Tibial artery (tissue), 4 donors: ENCODE measurements around the gene ZKSCAN8.

Source experiments
- DNase-seq, 2 donors: peaks; one replicate each; pipeline ENCODE4 v3.0.0-alpha.2; 2019
- H3K27ac ChIP-seq, 2 donors: fragments of 200-600 bp; sonication (generic) in 1 of 2; 1 replicate in 1 of 2; 2 replicates in 1 of 2; pipeline ENCODE4 v1.5.1; 2018 to 2019; ENCODE audit warnings: mild to moderate bottlenecking in 1 of 2
- H3K27me3 ChIP-seq, 2 donors: fragments of 200-600 bp; sonication (generic) in 1 of 2; one replicate each; pipeline versions ENCODE4 v1.5.1 to v1.6.0; 2016 to 2019
- H3K36me3 ChIP-seq, 3 donors: fragments of 200-600 bp; sonication (generic) in 2 of 3; one replicate each; pipeline ENCODE4 v1.5.1; 2016 to 2019; ENCODE audit warnings: mild to moderate bottlenecking in 2 of 3
- H3K4me1 ChIP-seq, 4 donors: fragments of 200-600 bp; sonication (generic) in 2 of 4; 1 replicate in 3 of 4; 2 replicates in 1 of 4; pipeline ENCODE4 v1.5.1; 2016 to 2019
- H3K4me3 ChIP-seq, 2 donors: fragments of 200-600 bp; sonication (generic) in 1 of 2; 1 replicate in 1 of 2; 2 replicates in 1 of 2; pipeline ENCODE4 v1.5.1; 2018 to 2019; ENCODE audit warnings: mild to moderate bottlenecking in 2 of 2
- H3K9me3 ChIP-seq, 3 donors: fragments of 200-600 bp; sonication (generic) in 1 of 3; one replicate each; pipeline ENCODE4 v1.5.1; 2016 to 2019
- CTCF ChIP-seq, 2 experiments: fragments of 200-600 bp in 1 of 2; fragments of 450-650 bp in 1 of 2; IDR thresholded peaks; one replicate each; pipeline ENCODE4 v1.5.1; 2017 to 2019; ENCODE audit warnings: antibody characterized with exemption in 2 of 2, mild to moderate bottlenecking in 1 of 2, moderate library complexity in 1 of 2
- intact Hi-C: fragments of 100-400 bp; cut with DNase I; formaldehyde crosslinking; loops from one replicate; pipeline ENCODE4 v1.15.0; 2023; ENCODE audit warnings: low total_unique reads

ZKSCAN8 gene

GRCh38 chr6:28188111-28188979 lies 46.7 kb downstream of the ZKSCAN8 start:
- no peak for DNase-seq
- Histone ChIP-seq H3K4me1 (no peaks in the 10 kb centered on the region), H3K9me3 (peaks cover 5 to 51% (median 48%) of the 10 kb centered on the region in 3 donors), H3K4me3 (no peak overlapping the region), H3K36me3 (no peaks in the 10 kb centered on the region), H3K27me3 (no peaks in the 10 kb centered on the region), H3K27ac (no peak overlapping the region)
- intact Hi-C loops: no loop called here
- TF ChIP-seq CTCF (IDR thresholded peaks at IDR 0.05): no peak

DNA sequence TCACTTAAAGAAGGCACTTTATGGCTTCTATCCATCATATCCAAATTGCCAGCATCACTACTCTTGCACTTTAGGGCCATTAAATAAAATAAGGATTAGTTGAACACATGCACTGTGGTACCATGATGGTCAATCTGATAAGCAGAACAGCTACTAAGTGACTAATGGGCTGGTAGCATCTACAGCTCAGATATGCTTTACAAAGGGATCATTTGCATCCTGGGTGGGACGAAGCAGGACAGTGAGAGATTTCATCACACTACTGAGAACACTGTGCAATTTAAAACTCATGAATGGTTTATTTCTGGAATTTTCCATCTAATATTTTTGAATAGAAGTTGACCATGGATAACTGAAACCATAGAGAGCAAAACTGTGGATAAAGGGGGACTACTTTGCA lies 58.3 kb downstream of the ZKSCAN8 start:
- no peak for DNase-seq
- Histone ChIP-seq H3K27ac (no peak overlapping the region), H3K9me3 (peaks cover 0 to 15% (median 11%) of the 10 kb centered on the region in 3 donors), H3K4me1 (no peaks in the 10 kb centered on the region), H3K27me3 (peaks cover 0 to 5% of the 10 kb centered on the region in 2 donors), H3K4me3 (no peak overlapping the region), H3K36me3 (no peaks in the 10 kb centered on the region)
- intact Hi-C loops: no loop called here
- no peak for TF ChIP-seq CTCF (IDR thresholded peaks at IDR 0.05)

DNA sequence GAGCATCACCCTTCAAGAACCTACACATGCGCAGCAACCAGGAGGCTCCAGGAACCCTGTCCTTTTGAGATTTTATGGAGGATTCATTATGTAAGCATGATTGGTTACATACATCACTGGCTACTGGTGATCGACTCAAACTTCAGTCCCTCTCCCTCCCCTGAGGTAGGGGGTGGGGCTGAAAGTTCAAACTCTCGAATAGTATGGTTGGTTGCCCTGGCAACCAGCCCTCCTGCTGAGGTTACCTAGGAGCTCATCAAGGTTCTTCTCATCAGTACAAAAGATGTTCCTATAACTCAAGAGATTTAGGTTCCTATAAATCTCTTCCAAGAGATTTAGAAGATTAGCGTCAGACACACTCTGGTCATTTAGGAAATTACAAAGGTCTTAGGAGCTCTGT lies 61.5 kb downstream of the ZKSCAN8 start:
- no peak for TF ChIP-seq CTCF (IDR thresholded peaks at IDR 0.05)
- H3K9me3 ChIP-seq: peaks cover 0 to 11% (median 11%) of the 10 kb centered on the region in 3 donors
- H3K36me3 ChIP-seq: no peaks in the 10 kb centered on the region
- intact Hi-C loops: no loop called here
- peaks cover 0 to 11% (median 5%) of the 10 kb centered on the region in 4 donors for H3K4me1 ChIP-seq
- no peak overlapping the region for H3K27ac ChIP-seq
- DNase-seq: no peak
- H3K4me3 ChIP-seq: no peak overlapping the region
- peaks cover 0 to 25% of the 10 kb centered on the region in 2 donors for H3K27me3 ChIP-seq

- peaks cover 0 to 50% of the 10 kb centered on the region in 2 donors for H3K27me3 ChIP-seq
Observed at GRCh38 chr6:28205879-28206278, 64.2 kb downstream of the ZKSCAN8 start.

GRCh38 chr6:28206527-28206926 lies 64.8 kb downstream of the ZKSCAN8 start:
- H3K9me3 ChIP-seq: peaks cover 0 to 11% (median 11%) of the 10 kb centered on the region in 3 donors
- peaks cover 0 to 13% (median 6%) of the 10 kb centered on the region in 4 donors for H3K4me1 ChIP-seq
- H3K4me3 ChIP-seq: no peak overlapping the region
- no peak for TF ChIP-seq CTCF (IDR thresholded peaks at IDR 0.05)
- DNase-seq: no peak
- no peak overlapping the region for H3K27ac ChIP-seq
- peaks cover 0 to 57% of the 10 kb centered on the region in 2 donors for H3K27me3 ChIP-seq
- no peaks in the 10 kb centered on the region for H3K36me3 ChIP-seq
- intact Hi-C loops: no loop called here

More at GRCh38 chr6:28205879-28206278, 64.2 kb downstream of the ZKSCAN8 start:
- Histone ChIP-seq H3K36me3 (no peaks in the 10 kb centered on the region), H3K4me3 (no peak overlapping the region), H3K27ac (no peak overlapping the region), H3K9me3 (peaks cover 0 to 11% (median 11%) of the 10 kb centered on the region in 3 donors), H3K4me1 (peaks cover 0 to 13% (median 6%) of the 10 kb centered on the region in 4 donors)
- TF ChIP-seq CTCF (IDR thresholded peaks at IDR 0.05): no peak
- no peak for DNase-seq
- intact Hi-C loops: no loop called here
